Mesothelial cell of epicardium (in vitro differentiated cells): ENCODE data around the gene SLC2A1. TPM values are rescaled to one million over a fixed set of nuclear protein-coding genes. Genes with fewer than 3 reads are reported as not detected.

Experiments used
- DNase-seq, 2 experiments: peaks; one replicate each; pipeline ENCODE4 v3.0.0; 2021; ENCODE audit warnings: low spot score in 2 of 2; ENCODE audit not compliant: unreplicated experiment in 2 of 2
- H3K27ac Mint-ChIP-seq: 2 replicates; pipeline ENCODE4 v1.8.0; 2021; ENCODE audit warnings: mixed read lengths
- H3K27me3 Mint-ChIP-seq: 2 replicates; pipeline ENCODE4 v1.8.0; 2021; ENCODE audit warnings: low read depth, mixed read lengths
- H3K36me3 Mint-ChIP-seq: 2 replicates; pipeline ENCODE4 v1.8.0; 2021; ENCODE audit warnings: mixed read lengths
- H3K4me1 Mint-ChIP-seq: 2 replicates; pipeline ENCODE4 v1.8.0; 2021; ENCODE audit warnings: mixed read lengths
- H3K4me3 Mint-ChIP-seq: 2 replicates; pipeline ENCODE4 v1.8.0; 2021; ENCODE audit warnings: mild to moderate bottlenecking, moderate library complexity, mixed read lengths
- H3K9me3 Mint-ChIP-seq: 2 replicates; pipeline ENCODE4 v1.8.0; 2021; ENCODE audit warnings: mixed read lengths
- CTCF ChIP-seq: fragments of 200-600 bp; sonication (generic); IDR thresholded peaks from one replicate; pipeline ENCODE4 v1.5.0; 2021; ENCODE audit warnings: antibody characterized with exemption; ENCODE audit not compliant: unreplicated experiment
- total RNA-seq: library from RNA; stranded (reverse); gene quantifications from 3 replicates; pipeline ENCODE4 v1.2.1, GENCODE V29; 2021

SLC2A1 gene
- total RNA-seq, 1 donor from 2014 or later: 786 TPM

DNA sequence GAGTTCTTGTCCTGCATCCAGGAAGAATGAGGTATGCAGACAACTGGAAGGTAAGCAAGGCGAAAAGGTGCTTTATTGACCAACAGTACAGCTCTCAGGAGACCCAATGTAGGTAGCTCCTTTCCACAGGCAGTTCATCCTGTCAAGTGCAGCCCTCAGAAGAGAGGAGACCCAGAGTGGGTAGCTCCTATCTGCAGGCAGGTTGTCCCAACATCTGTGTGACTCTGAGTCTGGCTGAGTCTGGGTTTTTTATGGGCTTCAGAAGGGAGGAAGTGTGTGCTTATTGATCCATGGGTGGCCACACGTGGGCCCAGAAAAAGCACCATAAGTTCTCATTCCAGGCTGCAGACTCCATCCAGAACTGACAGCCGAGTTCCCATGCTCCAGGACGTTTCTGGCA lies 78.3 kb downstream of the SLC2A1 start:
- TF ChIP-seq CTCF: no peak
- H3K27ac Mint-ChIP-seq: no peak overlapping the region

GRCh38 chr1:42877380-42877779 lies 81.3 kb downstream of the SLC2A1 start:
- Mint-ChIP-seq H3K9me3 (peaks cover 15% of the 10 kb centered on the region), H3K36me3 (no peaks in the 10 kb centered on the region), H3K27me3 (peaks cover 38% of the 10 kb centered on the region), H3K4me1 (no peaks in the 10 kb centered on the region), H3K27ac (no peak overlapping the region), H3K4me3 (no peak overlapping the region)
- DNase-seq: no peak
- no peak for TF ChIP-seq CTCF

More for the DNA sequence above, 78.3 kb downstream of the SLC2A1 start:
- H3K4me3 Mint-ChIP-seq: no peak overlapping the region
- no peaks in the 10 kb centered on the region for H3K4me1 Mint-ChIP-seq
- no peaks in the 10 kb centered on the region for H3K36me3 Mint-ChIP-seq
- peaks cover 36% of the 10 kb centered on the region for H3K27me3 Mint-ChIP-seq
- no peak for DNase-seq
- H3K9me3 Mint-ChIP-seq: no peaks in the 10 kb centered on the region

DNA sequence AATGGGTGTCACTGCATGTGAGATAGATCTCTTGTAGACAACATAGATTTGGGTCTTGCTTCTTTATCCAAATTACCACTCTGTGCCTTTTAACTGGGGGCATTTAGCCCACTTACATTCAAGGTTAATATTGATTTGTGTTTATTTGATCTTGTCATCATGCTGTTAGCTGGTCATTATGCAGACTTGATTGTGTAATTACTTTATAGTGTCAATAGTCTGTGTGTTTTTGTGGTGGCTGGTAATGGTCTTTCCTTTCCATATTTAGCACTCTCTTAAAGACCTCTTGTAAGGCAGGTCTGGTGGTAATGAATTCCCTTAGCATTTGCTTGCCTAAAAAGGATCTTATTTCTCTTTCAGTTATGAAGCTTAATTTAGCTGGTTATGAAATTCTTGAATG lies 82.7 kb downstream of the SLC2A1 start:
- TF ChIP-seq CTCF: no peak
- DNase-seq: no peak
- no peak overlapping the region for H3K4me3 Mint-ChIP-seq
- H3K27me3 Mint-ChIP-seq: peaks cover 36% of the 10 kb centered on the region
- no peaks in the 10 kb centered on the region for H3K4me1 Mint-ChIP-seq
- H3K36me3 Mint-ChIP-seq: no peaks in the 10 kb centered on the region
- H3K9me3 Mint-ChIP-seq: peaks cover 15% of the 10 kb centered on the region
- H3K27ac Mint-ChIP-seq: no peak overlapping the region

Other genes with a start within 250 kb of the SLC2A1 start
- gene CLDN19, start 218.6 kb downstream of the SLC2A1 start, total RNA-seq: 1.6 to 1.7 TPM (median 1.6 TPM) in 3 replicates
- 104 to 123 TPM (median 105 TPM) in 3 replicates for gene P3H1, start 191.8 kb downstream of the SLC2A1 start, total RNA-seq
- gene C1orf50, start 191.6 kb downstream of the SLC2A1 start, total RNA-seq: 6.5 to 10.4 TPM (median 7.4 TPM) in 3 replicates
- gene TMEM269, start 173.9 kb downstream of the SLC2A1 start, total RNA-seq: 0.54 to 0.98 TPM (median 0.91 TPM) in 3 replicates
- 14.7 to 17.2 TPM (median 15.4 TPM) in 3 replicates for gene ERMAP, start 141.7 kb downstream of the SLC2A1 start, total RNA-seq
- gene SVBP, start 141.5 kb downstream of the SLC2A1 start, total RNA-seq: 44.3 to 48.1 TPM (median 45.4 TPM) in 3 replicates
- gene ZNF691, start 112.3 kb downstream of the SLC2A1 start, total RNA-seq: 14.2 to 15.2 TPM (median 14.2 TPM) in 3 replicates
- 49.1 to 51.3 TPM (median 51.1 TPM) in 3 replicates for gene EBNA1BP2, start 213.4 kb upstream of the SLC2A1 start, total RNA-seq
- gene CFAP57, start 213.5 kb upstream of the SLC2A1 start, total RNA-seq: 0.27 to 0.38 TPM (median 0.35 TPM) in 3 replicates